Activated CD4-positive, alpha-beta T cell treated with anti-CD3 and anti-CD28 coated beads, Interleukin-2, amount 10 ng/mL, durations not matched to agents 7 days and 5 days (primary cell): ENCODE data around the gene ANKRD11. TPM values are rescaled to one million over a fixed set of nuclear protein-coding genes. Genes with fewer than 3 reads are reported as not detected.
A peak's percentile ranks its signal among the peaks of the same experiment; 100 is the strongest.
"Not testable (repeated sequence)": the region's sequence is repeated elsewhere in the genome, so short reads cannot be mapped to it uniquely, and the experiment has no call there.

Source experiments
- CTCF ChIA-PET: fragments of 350-600 bp; sonication (Branson Sonifier 250); formaldehyde crosslinking; loops from one replicate; lab custom pipeline; 2021; ENCODE audit warnings: antibody characterized with exemption; lab: Charles Lee
- POLR2A ChIA-PET: fragments of 350-600 bp; sonication (Branson Sonifier 250); formaldehyde crosslinking; loops from one replicate; lab custom pipeline; 2021; ENCODE audit warnings: antibody characterized with exemption; lab: Charles Lee
- DNase-seq: peaks from one replicate; pipeline ENCODE4 v3.0.0-alpha.2; 2020
- H3K27ac Mint-ChIP-seq: one replicate; pipeline ENCODE4 v1.8.0; 2021; ENCODE audit warnings: mild to moderate bottlenecking, moderate library complexity, mixed read lengths
- H3K27me3 Mint-ChIP-seq: one replicate; pipeline ENCODE4 v1.8.0; 2021; ENCODE audit warnings: mixed read lengths
- H3K36me3 Mint-ChIP-seq: one replicate; pipeline ENCODE4 v1.8.0; 2021; ENCODE audit warnings: low read depth, mixed read lengths
- H3K4me1 Mint-ChIP-seq: one replicate; pipeline ENCODE4 v1.8.0; 2021; ENCODE audit warnings: mixed read lengths
- H3K4me3 Mint-ChIP-seq: one replicate; pipeline ENCODE4 v1.8.0; 2021; ENCODE audit warnings: mild to moderate bottlenecking, moderate library complexity, mixed read lengths
- H3K9me3 Mint-ChIP-seq: one replicate; pipeline ENCODE4 v1.8.0; 2021; ENCODE audit warnings: mixed read lengths
- total RNA-seq, 2 experiments: library from RNA; stranded (reverse); gene quantifications; one replicate each; pipeline ENCODE4 v1.2.3, GENCODE V29; 2021

ANKRD11 gene
- total RNA-seq, 2 experiments from 2014 or later: 158 to 178 TPM

DNA sequence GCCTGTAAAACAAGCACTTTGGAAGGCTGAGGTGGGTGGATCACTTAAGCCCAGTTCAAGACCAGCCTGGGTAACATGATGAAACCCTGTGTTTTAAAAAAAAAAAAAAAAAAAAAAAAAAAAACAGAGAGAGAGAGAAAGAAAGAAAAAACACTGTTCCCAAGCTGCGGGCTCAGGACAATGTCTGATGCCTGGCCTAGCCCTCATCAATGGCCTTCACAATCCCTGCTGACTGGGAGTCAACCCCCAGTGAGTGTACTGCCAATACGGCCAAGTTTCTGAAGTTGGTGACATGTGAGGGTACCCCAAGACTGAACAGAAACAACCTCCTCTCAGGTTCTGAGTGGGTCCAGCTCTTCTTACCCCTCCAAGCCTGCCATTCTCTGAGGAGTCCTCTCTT is 156.3 kb downstream of the ANKRD11 start:
- Mint-ChIP-seq H3K27ac (no peak overlapping the region), H3K9me3 (no peaks in the 10 kb centered on the region), H3K27me3 (no peaks in the 10 kb centered on the region), H3K4me1 (peaks cover 69% of the 10 kb centered on the region), H3K4me3 (no peak overlapping the region), H3K36me3 (peaks cover 7% of the 10 kb centered on the region)
- ChIA-PET CTCF (interaction anchor here (0.6 to 1.0 kb wide), 3 partner anchors 24 to 842 kb away, joined by 3 to 4 read pairs (median 3); no protein-coding TSS in a partner anchor), POLR2A (no interaction called here)
- no peak for DNase-seq

GRCh38 chr16:89333401-89334001 is 156.9 kb downstream of the ANKRD11 start:
- H3K4me1 Mint-ChIP-seq: peaks cover 65% of the 10 kb centered on the region
- CTCF ChIA-PET: interaction anchor here (1.0 kb wide), 1 partner anchor 25 kb away, joined by 3 read pairs; no protein-coding TSS in a partner anchor
- H3K27ac Mint-ChIP-seq, POLR2A ChIA-PET, H3K36me3 Mint-ChIP-seq, H3K4me3 Mint-ChIP-seq, H3K27me3 Mint-ChIP-seq, H3K9me3 Mint-ChIP-seq: not testable (repeated sequence)
- DNase-seq: peak; percentile 62

- Mint-ChIP-seq H3K4me1 (peaks cover 71% of the 10 kb centered on the region), H3K4me3 (no peak overlapping the region), H3K27ac (no peak overlapping the region), H3K36me3 (peaks cover 14% of the 10 kb centered on the region), H3K27me3 (no peaks in the 10 kb centered on the region), H3K9me3 (no peaks in the 10 kb centered on the region)
- POLR2A ChIA-PET: no interaction called here
- CTCF ChIA-PET: no interaction called here
- no peak for DNase-seq
These were observed 157.5 kb downstream of the ANKRD11 start for GRCh38 chr16:89332902-89333245.

DNA sequence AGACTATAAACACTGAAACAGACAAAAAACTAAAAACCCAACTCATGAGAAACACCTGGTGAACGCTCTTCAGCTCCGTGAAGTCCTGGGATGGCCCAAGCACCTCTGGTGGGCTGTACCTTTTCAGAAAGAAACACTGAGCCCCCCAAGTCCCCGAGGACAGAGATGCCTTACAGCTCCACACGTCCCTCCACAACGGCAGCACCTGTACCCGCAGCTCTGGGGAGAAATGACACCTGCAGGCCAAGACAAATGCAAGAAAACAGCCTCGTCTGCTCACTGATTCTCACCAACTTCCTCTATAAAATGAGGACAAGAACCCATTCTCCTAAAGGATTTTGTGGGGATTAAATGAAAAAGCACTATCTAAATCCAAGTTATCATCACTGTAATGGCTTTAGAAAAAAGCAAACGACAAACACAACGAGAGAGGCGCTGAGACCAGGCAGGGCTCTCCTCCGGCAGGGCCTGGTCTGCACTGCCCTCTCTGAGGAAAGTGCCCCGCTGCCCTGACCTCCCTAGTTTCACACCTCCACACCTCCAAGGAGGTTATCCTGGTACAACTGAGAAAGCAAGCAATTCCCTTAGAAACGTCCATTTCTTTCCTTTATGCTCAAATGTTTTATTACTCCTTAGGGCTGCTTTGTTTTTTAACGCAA is 158.0 kb downstream of the ANKRD11 start:
- H3K9me3 Mint-ChIP-seq: no peaks in the 10 kb centered on the region
- H3K4me1 Mint-ChIP-seq: peaks cover 75% of the 10 kb centered on the region
- H3K4me3 Mint-ChIP-seq: no peak overlapping the region
- CTCF ChIA-PET: interaction anchor here (0.6 kb wide), 1 partner anchor 1792 kb away, joined by 3 read pairs; no protein-coding TSS in a partner anchor
- DNase-seq: no peak
- POLR2A ChIA-PET: no interaction called here
- H3K27ac Mint-ChIP-seq: peak overlapping the region; percentile 31
- H3K36me3 Mint-ChIP-seq: peaks cover 16% of the 10 kb centered on the region
- no peaks in the 10 kb centered on the region for H3K27me3 Mint-ChIP-seq

DNA sequence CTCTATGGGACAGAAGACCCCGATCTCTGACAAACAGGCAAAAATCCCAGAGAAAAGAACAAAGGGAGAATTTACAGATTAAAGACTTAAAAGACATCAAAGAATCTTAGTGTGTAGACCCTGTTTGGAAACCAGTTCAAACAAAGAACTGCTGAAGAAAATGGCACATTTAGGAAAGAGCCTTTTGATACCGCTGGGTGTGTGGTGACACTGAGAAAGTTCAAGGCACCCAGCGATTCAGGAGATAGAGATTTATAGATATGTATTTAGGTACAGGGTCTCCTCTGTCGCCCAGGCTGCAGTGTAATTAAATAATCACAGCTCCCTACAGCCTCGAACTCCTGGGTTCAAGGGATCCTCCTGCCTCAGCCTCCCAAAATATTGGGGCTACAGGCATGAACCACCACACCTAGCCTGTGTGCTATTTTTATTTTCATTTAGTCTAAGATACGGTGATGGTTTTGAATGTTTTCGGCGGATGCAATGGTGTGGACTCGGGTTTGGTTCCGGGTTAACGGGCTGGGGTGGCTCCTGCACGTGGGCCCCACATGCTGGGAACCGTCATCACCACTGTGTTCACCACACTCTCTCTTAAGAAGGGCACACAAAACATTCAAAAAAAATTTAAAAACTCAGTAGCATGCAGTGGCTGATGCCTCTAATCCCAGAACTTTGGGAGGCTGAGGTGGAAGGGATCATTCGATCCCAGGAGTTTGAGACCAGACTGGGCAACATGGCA is 158.8 kb downstream of the ANKRD11 start:
- DNase-seq: no peak
- CTCF ChIA-PET: interaction anchor here (0.6 kb wide), 1 partner anchor 1791 kb away, joined by 3 read pairs; no protein-coding TSS in a partner anchor
- Mint-ChIP-seq H3K27ac (peak overlapping the region; percentile 55), H3K4me3 (no peak overlapping the region), H3K9me3 (no peaks in the 10 kb centered on the region), H3K4me1 (peaks cover 80% of the 10 kb centered on the region), H3K27me3 (no peaks in the 10 kb centered on the region), H3K36me3 (peaks cover 18% of the 10 kb centered on the region)
- POLR2A ChIA-PET: no interaction called here

DNA sequence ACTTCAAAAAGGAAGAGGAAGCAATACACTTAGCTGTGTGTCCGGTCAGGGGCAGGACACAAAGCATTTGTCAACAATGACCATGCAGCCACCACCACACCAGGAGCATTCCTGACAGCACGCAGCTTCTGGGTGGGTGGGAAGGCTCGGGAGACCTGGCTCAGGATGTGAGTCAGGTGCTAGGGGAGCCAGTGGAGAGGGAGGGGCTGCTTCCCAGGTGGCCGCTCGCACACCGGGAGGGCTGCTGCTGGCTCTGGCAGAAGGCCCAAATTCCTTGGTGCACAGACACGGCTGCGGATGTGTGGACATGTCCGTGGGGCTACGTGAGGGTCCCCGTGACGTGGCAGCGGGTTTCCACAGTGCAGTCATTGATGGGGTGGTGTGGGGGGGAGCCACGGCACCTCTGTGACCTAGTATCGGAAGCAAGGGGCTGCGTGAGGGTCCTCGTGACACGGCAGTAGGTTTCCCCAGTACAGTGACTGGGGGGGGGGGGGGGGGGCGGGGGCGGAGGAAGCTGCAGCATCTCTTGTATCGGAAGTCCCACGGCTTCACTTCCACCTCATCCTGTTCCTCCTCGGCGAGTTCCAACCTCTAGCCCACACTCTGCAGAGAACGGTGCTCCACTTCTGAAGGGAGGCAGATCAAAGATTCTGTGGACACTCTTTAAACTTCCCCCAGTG is 160.0 kb downstream of the ANKRD11 start:
- Mint-ChIP-seq H3K36me3 (peaks cover 23% of the 10 kb centered on the region), H3K27ac (peak overlapping the region; percentile 69), H3K4me3 (peak overlapping the region; percentile 22), H3K9me3 (no peaks in the 10 kb centered on the region), H3K27me3 (no peaks in the 10 kb centered on the region), H3K4me1 (peaks cover 82% of the 10 kb centered on the region)
- ChIA-PET POLR2A (no interaction called here), CTCF (interaction anchor here (1.2 to 1.5 kb wide), 2 partner anchors 14 to 24 kb away, joined by 3 to 4 read pairs; no protein-coding TSS in a partner anchor)
- DNase-seq: peak; percentile 57

DNA sequence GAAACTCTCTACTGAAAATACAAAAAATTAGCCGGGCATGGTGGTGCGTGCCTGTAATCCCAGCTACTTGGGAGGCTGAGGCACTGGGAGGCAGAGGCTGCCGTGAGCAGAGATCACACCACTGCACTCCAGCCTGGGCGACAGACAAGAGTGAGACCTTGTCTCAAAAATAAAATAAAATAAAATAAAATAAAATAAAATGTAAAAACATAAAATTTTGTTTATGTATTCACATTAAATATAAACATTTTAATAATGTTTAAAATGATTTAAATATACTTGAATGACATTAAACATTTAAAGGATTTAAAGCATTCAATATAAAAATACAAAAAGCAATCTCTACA is 160.6 kb downstream of the ANKRD11 start:
- H3K4me1 Mint-ChIP-seq: peaks cover 83% of the 10 kb centered on the region
- CTCF ChIA-PET: interaction anchor here (1.2 to 1.5 kb wide), 2 partner anchors 13 to 25 kb away, joined by 3 to 4 read pairs; no protein-coding TSS in a partner anchor
- H3K9me3 Mint-ChIP-seq, DNase-seq, POLR2A ChIA-PET, H3K27me3 Mint-ChIP-seq: not testable (repeated sequence)
- H3K4me3 Mint-ChIP-seq: peak overlapping the region; percentile 22
- H3K27ac Mint-ChIP-seq: peak overlapping the region; percentile 69
- H3K36me3 Mint-ChIP-seq: peaks cover 24% of the 10 kb centered on the region

GRCh38 chr16:89328412-89329400 is 161.7 kb downstream of the ANKRD11 start:
- H3K36me3 Mint-ChIP-seq: peaks cover 29% of the 10 kb centered on the region
- H3K4me3 Mint-ChIP-seq, H3K27ac Mint-ChIP-seq, H3K27me3 Mint-ChIP-seq, POLR2A ChIA-PET, H3K9me3 Mint-ChIP-seq, DNase-seq: not testable (repeated sequence)
- peaks cover 84% of the 10 kb centered on the region for H3K4me1 Mint-ChIP-seq
- CTCF ChIA-PET: interaction anchor here (1.2 to 1.5 kb wide), 2 partner anchors 12 to 26 kb away, joined by 3 to 4 read pairs; no protein-coding TSS in a partner anchor

GRCh38 chr16:89326721-89327120 is 163.6 kb downstream of the ANKRD11 start:
- CTCF ChIA-PET: interaction anchor here (4.2 kb wide), 1 partner anchor 12 kb away, joined by 26 read pairs; no protein-coding TSS in a partner anchor
- no peaks in the 10 kb centered on the region for H3K27me3 Mint-ChIP-seq
- peak overlapping the region; percentile 48 for H3K27ac Mint-ChIP-seq
- POLR2A ChIA-PET: no interaction called here
- H3K4me1 Mint-ChIP-seq: peaks cover 85% of the 10 kb centered on the region
- no peaks in the 10 kb centered on the region for H3K9me3 Mint-ChIP-seq
- DNase-seq: no peak
- peaks cover 39% of the 10 kb centered on the region for H3K36me3 Mint-ChIP-seq
- no peak overlapping the region for H3K4me3 Mint-ChIP-seq

DNA sequence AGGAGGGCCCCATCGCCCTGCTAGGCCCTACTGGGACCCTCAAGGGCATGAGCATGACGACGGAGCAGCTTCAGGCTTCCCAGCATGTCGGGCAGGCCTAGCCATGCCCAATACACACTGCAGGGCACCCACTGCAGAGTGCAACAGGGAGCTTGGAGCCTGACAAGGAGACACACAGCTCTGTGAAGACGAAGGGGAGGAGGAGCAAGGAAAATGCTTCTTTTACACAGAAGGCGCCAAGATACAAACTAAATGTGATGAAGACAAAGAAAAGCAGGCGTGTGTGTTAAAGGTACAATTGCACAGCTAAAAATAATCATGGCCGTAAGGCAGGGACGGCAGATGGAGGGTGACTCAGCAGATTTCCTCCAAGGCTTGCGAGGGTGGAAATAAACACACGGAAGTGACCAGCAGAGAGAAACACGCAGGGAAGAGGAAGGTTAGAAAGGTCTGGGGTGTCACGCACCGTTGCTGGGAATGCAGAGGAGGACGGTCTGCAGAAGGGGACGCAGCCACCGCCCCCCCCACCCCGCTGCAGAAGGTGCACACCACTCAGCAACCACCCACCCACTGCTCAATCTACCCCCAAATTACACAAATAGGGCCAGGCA is 164.4 kb downstream of the ANKRD11 start:
- no peaks in the 10 kb centered on the region for H3K27me3 Mint-ChIP-seq
- POLR2A ChIA-PET: interaction anchor here (0.7 kb wide), 1 partner anchor 398 kb away, joined by 3 read pairs; no protein-coding TSS in a partner anchor
- peaks cover 84% of the 10 kb centered on the region for H3K4me1 Mint-ChIP-seq
- H3K4me3 Mint-ChIP-seq: peak overlapping the region; percentile 58
- DNase-seq: no peak
- no peaks in the 10 kb centered on the region for H3K9me3 Mint-ChIP-seq
- CTCF ChIA-PET: interaction anchor here (4.2 kb wide), 1 partner anchor 11 kb away, joined by 26 read pairs; no protein-coding TSS in a partner anchor
- H3K36me3 Mint-ChIP-seq: peaks cover 41% of the 10 kb centered on the region
- peak overlapping the region; percentile 48 for H3K27ac Mint-ChIP-seq
